AG08396 (cell line): ENCODE results near the gene NUP214.
"Not testable (repeated sequence)": the region's sequence is repeated elsewhere in the genome, so short reads cannot be mapped to it uniquely, and the experiment has no call there.

Experiments
- DNase-seq: peaks from one replicate; pipeline ENCODE4 v3.0.0; 2012; ENCODE audit warnings: low spot score, mixed read lengths

NUP214 gene

DNA sequence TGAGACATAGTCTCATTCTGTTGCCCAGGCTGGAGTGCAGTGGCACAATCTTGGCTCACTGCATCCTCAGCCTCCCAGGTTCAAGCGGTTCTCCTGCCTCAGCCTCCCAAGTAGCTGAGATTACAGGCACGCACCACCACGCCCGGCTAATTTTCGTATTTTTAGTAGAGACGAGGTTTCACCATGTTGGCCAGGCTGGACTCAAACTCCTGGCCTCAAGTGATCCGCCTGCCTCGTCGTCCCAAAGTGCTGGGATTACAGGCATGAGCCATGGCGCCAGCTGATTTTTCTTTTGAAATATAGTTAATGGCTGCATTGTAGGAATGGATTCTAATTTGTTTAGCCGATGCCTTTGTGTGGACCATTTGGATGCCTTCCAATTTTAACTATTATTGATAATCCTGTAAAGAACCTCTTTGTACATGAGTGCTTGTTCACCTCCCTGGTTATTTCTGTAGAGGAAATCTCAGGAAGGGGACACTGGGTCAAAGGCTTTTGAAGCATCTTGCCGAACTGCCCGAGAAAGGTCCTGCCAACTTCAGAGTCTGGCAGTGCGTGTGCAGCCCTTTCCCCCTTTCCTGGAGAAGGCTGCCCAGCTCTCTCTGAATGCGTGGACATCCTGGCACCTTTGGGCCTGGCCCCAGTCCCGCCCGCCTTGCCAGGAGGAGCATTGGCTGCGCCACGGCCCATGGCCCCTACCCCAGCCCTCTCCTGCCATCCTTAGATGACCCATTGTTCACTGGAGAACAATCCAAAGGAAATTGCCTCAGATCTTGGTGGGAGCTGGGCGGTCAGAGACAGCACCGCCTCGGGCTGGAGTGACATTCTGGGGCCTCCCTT, 8.9 kb upstream of the NUP214 start:
- no peak for DNase-seq

DNA sequence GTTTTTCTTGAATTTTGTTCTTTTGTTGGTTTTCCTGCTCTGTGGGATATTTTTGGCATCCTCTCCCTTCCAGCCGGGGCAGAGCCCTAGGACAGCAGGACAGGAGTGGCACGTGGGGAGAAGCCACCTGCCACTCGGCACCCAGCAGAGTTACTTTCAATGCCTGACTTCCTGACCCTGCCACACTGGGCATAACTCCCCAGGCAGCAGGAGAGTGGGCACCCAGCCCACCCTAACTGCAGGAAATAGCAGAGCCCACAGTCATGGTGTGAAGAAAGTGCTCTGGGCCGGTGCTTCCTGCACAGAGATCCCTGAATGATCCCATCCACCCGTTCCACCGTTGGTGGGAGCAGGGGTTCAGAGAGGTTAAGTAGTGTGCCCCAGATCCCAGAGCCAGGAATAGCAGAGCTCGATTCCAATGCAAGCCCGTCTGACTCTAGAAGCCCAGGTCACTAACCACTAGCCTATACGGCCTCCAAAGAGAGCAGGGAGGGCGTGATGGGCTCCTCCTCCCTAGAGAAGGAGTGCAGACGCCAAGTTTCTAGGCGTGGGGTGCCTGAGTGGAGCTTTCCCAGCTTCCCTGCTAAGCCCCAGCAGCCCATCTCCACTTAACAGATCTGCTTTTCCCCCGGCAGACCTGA, 8.1 kb upstream of the NUP214 start:
- no peak for DNase-seq

DNA sequence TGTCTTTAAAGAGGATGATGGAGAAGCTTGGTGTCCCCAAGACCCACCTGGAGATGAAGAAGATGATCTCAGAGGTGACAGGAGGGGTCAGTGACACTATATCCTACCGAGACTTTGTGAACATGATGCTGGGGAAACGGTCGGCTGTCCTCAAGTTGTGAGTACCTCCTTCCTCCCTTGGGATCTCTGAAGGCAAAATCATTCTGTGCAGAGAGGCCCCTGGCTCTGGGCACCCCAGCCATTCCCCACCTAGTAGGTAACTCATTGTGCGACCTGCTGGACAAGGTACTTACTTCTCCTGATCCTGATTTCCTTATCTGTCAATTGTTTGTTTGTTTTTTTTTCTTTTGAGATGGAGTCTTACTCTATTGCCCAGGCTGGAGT, 7.6 kb upstream of the NUP214 start:
- DNase-seq, result no peak

DNA sequence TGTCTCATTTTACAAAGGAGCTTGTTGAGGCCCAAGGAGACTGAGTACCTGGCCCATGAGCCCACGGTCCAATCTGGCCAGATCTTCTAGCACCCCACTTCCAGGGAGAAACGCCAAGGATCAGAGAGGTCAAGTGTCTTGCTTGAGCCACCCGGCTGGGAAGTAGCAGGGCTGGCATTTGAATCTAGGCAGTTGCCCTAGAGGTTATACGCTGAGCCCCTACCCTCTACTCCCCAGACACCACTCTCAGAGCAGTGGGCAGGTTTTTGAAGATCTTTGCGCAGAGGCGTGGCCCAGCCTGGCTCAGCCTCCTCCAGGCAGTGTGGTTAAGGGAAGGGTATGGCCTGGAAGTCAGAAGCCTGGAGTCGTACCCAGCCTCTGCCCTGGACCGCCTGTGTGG, 5.8 kb upstream of the NUP214 start:
- DNase-seq, result no peak

DNA sequence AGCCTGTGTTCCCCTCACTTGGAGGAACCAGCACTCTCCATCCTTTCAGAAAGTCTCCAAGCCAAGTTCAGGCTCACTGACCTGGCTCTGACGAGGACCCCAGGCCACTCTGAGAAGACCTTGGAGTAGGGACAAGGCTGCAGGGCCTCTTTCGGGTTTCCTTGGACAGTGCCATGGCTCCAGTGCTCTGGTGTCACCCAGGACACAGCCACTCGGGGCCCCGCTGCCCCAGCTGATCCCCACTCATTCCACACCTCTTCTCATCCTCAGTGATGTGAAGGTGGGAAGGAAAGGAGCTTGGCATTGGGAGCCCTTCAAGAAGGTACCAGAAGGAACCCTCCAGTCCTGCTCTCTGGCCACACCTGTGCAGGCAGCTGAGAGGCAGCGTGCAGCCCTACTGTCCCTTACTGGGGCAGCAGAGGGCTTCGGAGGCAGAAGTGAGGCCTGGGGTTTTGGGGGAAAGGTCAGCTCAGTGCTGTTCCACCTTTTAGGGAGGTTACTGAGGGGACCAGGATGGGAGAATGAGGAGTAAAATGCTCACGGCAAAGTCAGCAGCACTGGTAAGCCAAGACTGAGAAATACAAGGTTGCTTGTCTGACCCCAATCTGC, 4.7 kb upstream of the NUP214 start:
- DNase-seq, result no peak

DNA sequence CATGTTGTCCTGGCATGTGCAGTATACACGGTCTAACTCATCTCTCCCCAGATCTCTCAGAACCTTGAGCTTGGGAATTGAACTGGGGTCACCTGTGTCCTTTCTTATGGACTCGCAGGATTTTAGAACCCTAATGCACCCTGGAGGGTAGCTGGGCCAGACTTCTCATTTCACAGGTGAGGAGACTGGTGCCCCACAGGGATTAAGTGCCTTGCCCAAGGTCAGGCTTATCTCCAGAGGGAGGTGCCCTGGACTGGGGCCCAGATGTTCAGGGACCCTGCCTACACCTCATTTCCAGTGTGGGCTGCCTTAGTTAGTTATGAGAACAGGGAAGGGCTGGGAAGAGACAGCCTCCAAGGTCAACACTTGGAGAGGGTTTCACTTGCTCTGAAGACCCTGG, 4.0 kb upstream of the NUP214 start:
- no peak for DNase-seq

GRCh38 chr9:131122158-131122557, 3.2 kb upstream of the NUP214 start:
- no peak for DNase-seq

GRCh38 chr9:131125038-131125287, 423 bp upstream of the NUP214 start:
- no peak for DNase-seq

- DNase-seq, result no peak
Observed at GRCh38 chr9:131126059-131126426, 657 bp downstream of the NUP214 start.

DNA sequence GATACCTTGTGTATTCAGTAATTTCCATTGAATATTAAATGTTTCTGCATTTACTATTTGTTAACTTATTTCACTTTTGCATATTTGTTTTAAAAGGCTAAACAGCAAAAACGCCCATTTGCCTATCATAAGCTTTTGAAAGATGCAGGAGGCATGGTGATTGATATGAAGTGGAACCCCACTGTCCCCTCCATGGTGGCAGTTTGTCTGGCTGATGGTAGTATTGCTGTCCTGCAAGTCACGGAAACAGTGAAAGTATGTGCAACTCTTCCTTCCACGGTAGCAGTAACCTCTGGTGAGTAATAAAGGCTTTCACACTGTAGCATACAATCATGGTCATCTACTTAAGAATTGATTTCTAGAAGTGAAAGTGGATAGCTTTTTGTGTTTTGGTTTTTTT, 3.8 kb downstream of the NUP214 start:
- DNase-seq, result no peak

DNA sequence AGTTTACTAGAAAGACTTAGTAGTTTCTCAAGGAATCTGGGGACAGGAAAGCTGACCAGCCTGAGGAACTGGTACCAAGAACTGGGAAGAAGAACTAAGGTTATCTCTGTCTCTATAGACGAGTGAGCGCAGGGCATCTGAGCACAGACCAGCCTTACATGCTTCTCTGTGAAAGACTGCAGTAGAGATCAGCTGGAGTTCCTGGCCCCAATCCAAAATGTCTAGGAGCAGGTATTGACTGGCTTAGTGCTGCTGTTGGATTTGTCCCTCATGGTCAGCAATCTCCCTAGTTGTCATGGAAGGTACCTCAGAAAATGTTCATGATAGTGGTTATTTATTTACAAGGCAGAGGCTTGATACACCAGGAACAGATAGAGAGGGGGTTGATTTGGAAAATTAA, 13.3 kb downstream of the NUP214 start:
- no peak for DNase-seq

- DNase-seq, result no peak
Observed at GRCh38 chr9:131140112-131140511, 14.7 kb downstream of the NUP214 start.

- DNase-seq, result no peak
Observed at GRCh38 chr9:131140550-131140949, 15.2 kb downstream of the NUP214 start.

- no peak for DNase-seq
Observed at GRCh38 chr9:131142160-131142559, 16.8 kb downstream of the NUP214 start.

DNA sequence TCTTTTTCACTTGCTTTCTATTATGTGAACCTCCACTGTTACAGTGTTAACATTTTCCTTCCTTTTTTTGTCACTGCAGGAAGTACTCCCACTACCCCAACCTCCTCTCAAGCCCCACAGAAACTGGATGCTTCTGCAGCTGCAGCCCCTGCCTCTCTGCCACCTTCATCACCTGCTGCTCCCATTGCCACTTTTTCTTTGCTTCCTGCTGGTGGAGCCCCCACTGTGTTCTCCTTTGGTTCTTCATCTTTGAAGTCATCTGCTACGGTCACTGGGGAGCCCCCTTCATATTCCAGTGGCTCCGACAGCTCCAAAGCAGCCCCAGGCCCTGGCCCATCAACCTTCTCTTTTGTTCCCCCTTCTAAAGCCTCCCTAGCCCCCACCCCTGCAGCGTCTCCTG, 18.8 kb downstream of the NUP214 start:
- DNase-seq, result no peak

DNA sequence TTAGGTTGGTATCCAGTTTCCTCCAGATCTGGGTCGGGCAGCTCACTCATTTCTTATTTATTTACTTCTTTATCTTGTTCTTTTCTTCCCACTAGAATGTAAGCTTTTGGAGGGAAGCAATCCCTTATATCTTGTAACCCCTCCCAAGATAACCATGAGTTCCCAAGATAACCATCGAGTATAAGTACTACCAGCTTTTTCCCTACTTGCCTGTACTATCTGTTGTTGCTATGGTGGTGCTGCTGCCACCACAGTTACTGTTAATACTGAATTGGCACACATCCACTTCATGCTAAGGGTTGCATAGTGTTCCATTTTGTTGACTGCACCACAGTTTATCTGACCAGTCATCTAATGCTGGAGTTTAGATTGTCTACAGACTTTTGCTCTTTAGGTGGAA, 19.9 kb downstream of the NUP214 start:
- no peak for DNase-seq

- DNase-seq, result no peak
Observed at GRCh38 chr9:131146186-131146585, 20.8 kb downstream of the NUP214 start.

- no peak for DNase-seq
Observed at GRCh38 chr9:131148276-131148675, 22.9 kb downstream of the NUP214 start.

DNA sequence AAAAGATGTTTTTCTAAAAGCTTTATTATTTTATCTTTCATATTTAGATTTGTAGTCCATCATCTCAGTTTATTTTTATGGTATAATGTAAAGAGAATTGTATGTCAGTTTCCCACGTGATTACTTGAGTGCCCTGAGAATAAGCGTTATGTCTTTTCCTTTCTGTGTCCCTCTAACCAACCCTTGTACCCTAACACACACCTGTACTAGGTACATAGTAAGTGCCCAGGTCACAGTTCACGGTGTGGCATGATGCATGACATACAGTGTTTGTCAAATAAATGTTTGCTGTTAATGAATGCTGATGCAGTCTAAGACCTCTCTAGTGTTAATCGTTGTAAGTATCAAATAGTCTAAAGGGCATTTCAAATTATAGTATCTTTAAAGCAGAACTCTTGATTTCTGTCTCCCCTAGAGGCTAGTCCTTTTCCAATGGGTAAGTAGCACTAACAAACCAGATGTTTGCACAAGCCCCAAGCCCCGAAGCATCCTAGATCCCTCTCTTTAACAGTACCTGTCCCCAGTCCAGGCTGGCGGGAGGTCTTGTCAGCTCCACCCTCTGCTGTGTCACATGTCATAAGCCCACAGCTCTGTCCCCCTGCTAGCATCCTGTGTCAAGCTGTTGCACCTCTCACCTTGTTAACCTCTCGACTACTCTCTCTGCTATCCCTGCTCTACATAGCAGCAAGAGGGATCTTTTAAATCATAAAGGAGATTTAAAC, 23.7 kb downstream of the NUP214 start:
- no peak for DNase-seq

- no peak for DNase-seq
Observed at GRCh38 chr9:131149688-131150053, 24.3 kb downstream of the NUP214 start.

GRCh38 chr9:131153595-131153994, 28.2 kb downstream of the NUP214 start:
- no peak for DNase-seq

- not testable (repeated sequence) for DNase-seq
Observed at GRCh38 chr9:131158673-131159072, 33.3 kb downstream of the NUP214 start.

GRCh38 chr9:131160416-131161112, 35.2 kb downstream of the NUP214 start:
- DNase-seq, result no peak
